Suprapubic skin (tissue), 4 donors: ENCODE measurements around the gene RPS6KA1.

Source experiments
- CTCF ChIP-seq, 2 donors: fragments of 200-600 bp in 1 of 2; fragments of 450-650 bp in 1 of 2; sonication (generic) in 1 of 2; IDR thresholded peaks; one replicate each; pipeline ENCODE4 v1.5.1; 2016 to 2019; ENCODE audit warnings: antibody characterized with exemption in 2 of 2, mild to moderate bottlenecking in 1 of 2, moderate library complexity in 1 of 2
- EP300 ChIP-seq: sonication (generic); formaldehyde crosslinking; IDR thresholded peaks from one replicate; pipeline ENCODE4 v1.6.1; 2017; ENCODE audit warnings: antibody characterized with exemption
- POLR2AphosphoS5 ChIP-seq, 3 donors: sonication (generic); formaldehyde crosslinking; IDR thresholded peaks; one replicate each; pipeline ENCODE4 v1.6.1; 2017; ENCODE audit warnings: antibody characterized with exemption in 3 of 3

- TF ChIP-seq CTCF (IDR thresholded peaks at IDR 0.05) (no peak), EP300 (no peak), POLR2AphosphoS5 (IDR thresholded peaks at IDR 0.05) (no peak)
Measured at GRCh38 chr1:26581287-26581651, 51.7 kb downstream of the RPS6KA1 start.
